ENCODE results near the gene DBI. TPM values are rescaled to one million over a fixed set of nuclear protein-coding genes. Genes with fewer than 3 reads are reported as not detected.

Gene DBI
- total and polyA plus RNA-seq, 2 of the 8 experiments (the other 6 are each of a cell fraction or from before 2014, with no cell fraction given): 180 to 212 TPM

DNA sequence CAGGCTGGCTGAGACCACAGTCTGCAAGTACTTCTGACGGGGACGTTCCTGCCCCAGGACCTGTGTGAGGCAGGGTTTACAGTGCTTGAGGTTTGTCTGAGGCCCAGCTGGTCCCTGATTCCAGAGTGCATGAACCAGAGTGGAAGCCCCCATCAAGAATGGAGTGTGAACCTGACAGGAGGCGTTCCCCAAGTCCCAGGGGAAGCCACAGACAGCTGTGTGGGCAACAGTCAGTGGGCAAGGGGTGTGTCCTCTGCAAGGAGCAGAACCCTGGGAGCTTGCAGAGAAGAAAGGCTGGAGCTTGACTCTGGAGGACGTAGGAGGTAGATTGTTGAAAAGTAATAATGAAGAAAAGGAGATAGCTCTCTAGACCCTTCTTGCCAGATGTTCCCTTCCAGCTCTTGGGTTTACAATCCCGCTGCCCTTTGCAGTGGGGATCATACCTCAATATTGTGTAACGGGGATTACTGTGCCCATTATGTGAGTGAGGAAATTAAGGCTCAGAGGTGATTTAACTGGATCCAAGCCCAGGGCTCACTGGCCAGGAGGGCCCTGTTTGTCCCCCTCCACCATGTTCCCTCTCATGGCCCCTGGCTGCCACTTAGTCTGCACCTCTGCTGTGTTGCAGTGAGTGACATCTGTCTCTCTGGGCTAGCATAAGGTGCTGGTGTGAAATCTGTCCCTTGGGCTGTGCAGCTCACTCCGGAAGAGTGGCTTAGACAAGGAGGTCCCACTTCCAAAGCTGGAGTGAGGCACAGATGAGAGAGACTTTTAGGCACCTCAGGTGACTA, 6.2 kb downstream of the DBI start (continued):
- TF ChIP-seq CHD7 (IDR thresholded peaks at IDR 0.05; ENCODE audit: insufficient replicate concordance, low read length) (no peak), JUN (IDR thresholded peaks at IDR 0.05; ENCODE audit: low read depth, low read length) (no peak), POLR2A (IDR thresholded peaks at IDR 0.05; ENCODE audit: control extremely low read depth in 1 of 2, low read depth in 2 of 2, low read length in 2 of 2) (peak in 1 of 2 experiments; percentile 29; a peak in 1 of 3 replicates), SP1 (IDR thresholded peaks at IDR 0.05; ENCODE audit: low read depth, low read length) (no peak), KDM4A (IDR thresholded peaks at IDR 0.05; ENCODE audit: low read depth, low read length, severe bottlenecking) (no peak), TBP (IDR thresholded peaks at IDR 0.05; ENCODE audit: low read depth, low read length) (no peak), TAF1 (IDR thresholded peaks at IDR 0.05; ENCODE audit: low read depth, low read length) (no peak)
- TF ChIP-seq, protein P1, sequence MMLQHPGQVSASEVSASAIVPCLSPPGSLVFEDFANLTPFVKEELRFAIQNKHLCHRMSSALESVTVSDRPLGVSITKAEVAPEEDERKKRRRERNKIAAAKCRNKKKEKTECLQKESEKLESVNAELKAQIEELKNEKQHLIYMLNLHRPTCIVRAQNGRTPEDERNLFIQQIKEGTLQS (IDR thresholded peaks at IDR 0.05; ENCODE audit: insufficient read depth, low read depth, low read length): no peak
